ENCODE data around the gene CFAP45.

CFAP45 gene

GRCh38 chr1:159941591-159942560 is 41.9 kb upstream of the CFAP45 start:
- no peak for TF ChIP-seq TAF1 (IDR thresholded peaks at IDR 0.05; ENCODE audit: borderline replicate concordance, insufficient read depth, low read length)
- TF ChIP-seq POLR2AphosphoS5 (IDR thresholded peaks at IDR 0.05; ENCODE audit: low read depth, low read length): no peak
- no peak for TF ChIP-seq SIN3A (IDR thresholded peaks at IDR 0.05; ENCODE audit: borderline replicate concordance, insufficient read depth, low read length)
- TF ChIP-seq REST (IDR thresholded peaks at IDR 0.05; ENCODE audit: insufficient read depth in 1 of 2, low read depth in 2 of 2, low read length in 2 of 2): no peak
- no peak for TF ChIP-seq FOXP2 (optimal IDR thresholded peaks at IDR 0.05; ENCODE audit: borderline replicate concordance, extremely low read depth, extremely low read length, insufficient read depth)

GRCh38 chr1:159941141-159941540 is 41.2 kb upstream of the CFAP45 start:
- TF ChIP-seq POLR2AphosphoS5 (IDR thresholded peaks at IDR 0.05; ENCODE audit: low read depth, low read length) (no peak), SIN3A (IDR thresholded peaks at IDR 0.05; ENCODE audit: borderline replicate concordance, insufficient read depth, low read length) (no peak), REST (IDR thresholded peaks at IDR 0.05; ENCODE audit: insufficient read depth in 1 of 2, low read depth in 2 of 2, low read length in 2 of 2) (no peak)

- TF ChIP-seq FOXP2 (optimal IDR thresholded peaks at IDR 0.05; ENCODE audit: borderline replicate concordance, extremely low read depth, extremely low read length, insufficient read depth) (no peak), POLR2AphosphoS5 (IDR thresholded peaks at IDR 0.05; ENCODE audit: low read depth, low read length) (no peak), SIN3A (IDR thresholded peaks at IDR 0.05; ENCODE audit: borderline replicate concordance, insufficient read depth, low read length) (no peak), REST (IDR thresholded peaks at IDR 0.05; ENCODE audit: insufficient read depth in 1 of 2, low read depth in 2 of 2, low read length in 2 of 2) (no peak), TAF1 (IDR thresholded peaks at IDR 0.05; ENCODE audit: borderline replicate concordance, insufficient read depth, low read length) (no peak)
Measured at GRCh38 chr1:159940006-159940620, 40.1 kb upstream of the CFAP45 start.

- TF ChIP-seq POLR2AphosphoS5 (IDR thresholded peaks at IDR 0.05; ENCODE audit: low read depth, low read length) (no peak), SIN3A (IDR thresholded peaks at IDR 0.05; ENCODE audit: borderline replicate concordance, insufficient read depth, low read length) (no peak), FOXP2 (optimal IDR thresholded peaks at IDR 0.05; ENCODE audit: borderline replicate concordance, extremely low read depth, extremely low read length, insufficient read depth) (no peak), REST (IDR thresholded peaks at IDR 0.05; ENCODE audit: insufficient read depth in 1 of 2, low read depth in 2 of 2, low read length in 2 of 2) (no peak), TAF1 (IDR thresholded peaks at IDR 0.05; ENCODE audit: borderline replicate concordance, insufficient read depth, low read length) (no peak)
Measured at GRCh38 chr1:159939678-159940002, 39.7 kb upstream of the CFAP45 start.
